ENCODE measurements around the gene IPPK. TPM values are rescaled to one million over a fixed set of nuclear protein-coding genes. Genes with fewer than 3 reads are reported as not detected.

The IPPK gene
- total and polyA plus RNA-seq, 2 of the 8 experiments (the other 6 are each of a cell fraction or from before 2014, with no cell fraction given), result 10.5 to 13.6 TPM

DNA sequence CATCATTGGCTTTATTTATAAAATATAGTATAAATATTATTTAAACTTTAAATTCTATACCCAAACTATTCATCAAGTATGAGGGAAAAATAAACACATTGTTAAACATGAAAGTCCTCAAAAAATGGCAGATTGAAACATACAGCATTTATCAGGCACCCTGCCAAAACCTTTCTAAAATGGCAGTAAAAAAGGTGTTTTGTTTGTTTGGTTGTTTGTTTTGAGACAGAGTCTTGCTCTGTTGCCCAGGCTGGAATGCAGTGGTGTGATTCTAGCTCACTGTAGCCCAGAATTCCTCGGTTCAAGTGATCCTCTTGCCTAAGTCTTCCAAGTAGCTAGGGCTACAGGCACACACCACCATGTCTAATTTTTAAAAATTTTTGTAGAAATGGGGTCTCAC lies 74.0 kb downstream of the IPPK start:
- ChIA-PET POLR2A (ENCODE audit: partially characterized antibody) (no interaction called here), CTCF (ENCODE audit: partially characterized antibody) (no interaction called here)
- Histone ChIP-seq H3K18ac (ENCODE audit: extremely low read depth, low read length) (no peak overlapping the region), H2BK12ac (ENCODE audit: low read depth, low read length) (no peak overlapping the region), H2BK20ac (ENCODE audit: low read length) (no peak overlapping the region), H3K4ac (replicated peaks; ENCODE audit: insufficient read length, low read depth, low read length) (no peak overlapping the region), H3K9me3 (ENCODE audit: insufficient read depth in 2 of 2, low read depth in 1 of 2, low read length in 1 of 2) (no peaks in the 10 kb centered on the region), H3K36me3 (ENCODE audit: control insufficient read depth in 2 of 4, insufficient read depth in 4 of 4, low read length in 3 of 4) (no peaks in the 10 kb centered on the region), H2BK5ac (ENCODE audit: low read depth, low read length) (no peak overlapping the region), H3K4me2 (ENCODE audit: insufficient read depth in 1 of 2, low read depth in 2 of 2, low read length in 2 of 2) (no peak overlapping the region), H2AFZ (ENCODE audit: low read length) (no peak overlapping the region), H4K91ac (replicated peaks; ENCODE audit: insufficient read length, low read length) (no peak overlapping the region), H3K14ac (ENCODE audit: insufficient read length) (no peak overlapping the region), H3K23ac (ENCODE audit: insufficient read length) (no peak overlapping the region), H3K4me3 (ENCODE audit: extremely low read depth in 1 of 4, insufficient read depth in 2 of 4, low read depth in 3 of 4, low read length in 4 of 4) (no peak overlapping the region), H2AK5ac (ENCODE audit: low read depth, low read length) (no peak overlapping the region), H3K27ac (ENCODE audit: low read depth, low read length) (no peak overlapping the region), H3K79me1 (ENCODE audit: low read depth, low read length) (no peaks in the 10 kb centered on the region), H3K9ac (replicated peaks in 1 of 4; ENCODE audit: extremely low read depth in 1 of 4, low read depth in 3 of 4, low read length in 3 of 4) (no peak overlapping the region), H2BK120ac (replicated peaks; ENCODE audit: low read depth, low read length) (no peak overlapping the region), H4K5ac (ENCODE audit: insufficient read length, low read depth, low read length) (no peak overlapping the region), H3K23me2 (ENCODE audit: low read depth, low read length) (no peaks in the 10 kb centered on the region), H4K20me1 (replicated peaks in 1 of 2; ENCODE audit: control insufficient read depth in 1 of 2, insufficient read depth in 2 of 2, low read length in 2 of 2) (no peaks in the 10 kb centered on the region), H3K4me1 (replicated peaks in 1 of 4; ENCODE audit: control insufficient read depth in 3 of 4, insufficient read depth in 4 of 4, low read length in 3 of 4) (no peaks in the 10 kb centered on the region), H4K8ac (ENCODE audit: extremely low read depth, insufficient read depth, low read length) (no peak overlapping the region), H3K27me3 (replicated peaks in 1 of 4; ENCODE audit: control insufficient read depth in 3 of 4, extremely low read depth in 1 of 4, insufficient read depth in 3 of 4, low read length in 3 of 4) (no peaks in the 10 kb centered on the region), H3K56ac (replicated peaks; ENCODE audit: insufficient read length, low read depth, low read length) (no peak overlapping the region), H2BK15ac (ENCODE audit: low read length) (no peak overlapping the region), H3K79me2 (ENCODE audit: control insufficient read depth in 1 of 2, insufficient read depth in 2 of 2, low read length in 2 of 2) (no peaks in the 10 kb centered on the region)
- DNase-seq (ENCODE audit: low read depth in 1 of 2, low spot score in 2 of 2) (no peak), FAIRE-seq (no peak)
- no peak for TF ChIP-seq JUN (IDR thresholded peaks at IDR 0.05; ENCODE audit: low read depth, low read length)
- TF ChIP-seq HDAC6 (IDR thresholded peaks at IDR 0.05; ENCODE audit: low read depth, low read length), result no peak
- no peak for TF ChIP-seq EZH2 (IDR thresholded peaks at IDR 0.05; ENCODE audit: low read depth, low read length, severe bottlenecking)
- TF ChIP-seq USF2 (IDR thresholded peaks at IDR 0.05; ENCODE audit: low read length), result no peak
- no peak for TF ChIP-seq SUZ12 (IDR thresholded peaks at IDR 0.05; ENCODE audit: low read length)
- TF ChIP-seq, protein P1, sequence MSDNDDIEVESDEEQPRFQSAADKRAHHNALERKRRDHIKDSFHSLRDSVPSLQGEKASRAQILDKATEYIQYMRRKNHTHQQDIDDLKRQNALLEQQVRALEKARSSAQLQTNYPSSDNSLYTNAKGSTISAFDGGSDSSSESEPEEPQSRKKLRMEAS (IDR thresholded peaks at IDR 0.05), result no peak
- no peak for TF ChIP-seq NANOG (IDR thresholded peaks at IDR 0.05; ENCODE audit: insufficient read depth, low read depth, low read length, poor library complexity, severe bottlenecking)
- no peak for TF ChIP-seq SP2 (IDR thresholded peaks at IDR 0.05; ENCODE audit: low read length)
- TF ChIP-seq SP4 (IDR thresholded peaks at IDR 0.05; ENCODE audit: low read length), result no peak
- TF ChIP-seq CHD1 (IDR thresholded peaks at IDR 0.05; ENCODE audit: low read depth, low read length), result no peak
- TF ChIP-seq SRF (IDR thresholded peaks at IDR 0.05; ENCODE audit: low read depth, low read length), result no peak
- no peak for TF ChIP-seq KDM5A (IDR thresholded peaks at IDR 0.05; ENCODE audit: low read length)
- 88% methylated on average over 1 of the region's 1 CpG; no CpG with 5 or more reads in 1 of the 2 experiments for WGBS, 2 experiments (ENCODE audit: extremely low coverage in 1 of 2, insufficient coverage in 1 of 2, insufficient read length in 1 of 2, insufficient replicate concordance in 2 of 2, low coverage in 1 of 2, low lambda C conversion rate in 2 of 2, missing lambda C conversion rate in 1 of 2)

All from H1 (cell line).